Erythroblast (primary cell): Measurements from ENCODE around the gene KSR1.

Experiments
- GATA1 ChIP-seq: IDR thresholded peaks from 2 replicates; pipeline ENCODE4 v1.6.1; 2011; ENCODE audit warnings: low read depth, mild to moderate bottlenecking, control low read depth, low read length, moderate library complexity
- POLR2A ChIP-seq: IDR thresholded peaks from 2 replicates; pipeline ENCODE4 v1.6.1; 2011; ENCODE audit warnings: mild to moderate bottlenecking, low read length

- TF ChIP-seq POLR2A (no peak), GATA1 (no peak)
These were observed 165.3 kb downstream of the KSR1 start for GRCh38 chr17:27621536-27621935.
